ENCODE data around the gene CIT.

The CIT gene

DNA sequence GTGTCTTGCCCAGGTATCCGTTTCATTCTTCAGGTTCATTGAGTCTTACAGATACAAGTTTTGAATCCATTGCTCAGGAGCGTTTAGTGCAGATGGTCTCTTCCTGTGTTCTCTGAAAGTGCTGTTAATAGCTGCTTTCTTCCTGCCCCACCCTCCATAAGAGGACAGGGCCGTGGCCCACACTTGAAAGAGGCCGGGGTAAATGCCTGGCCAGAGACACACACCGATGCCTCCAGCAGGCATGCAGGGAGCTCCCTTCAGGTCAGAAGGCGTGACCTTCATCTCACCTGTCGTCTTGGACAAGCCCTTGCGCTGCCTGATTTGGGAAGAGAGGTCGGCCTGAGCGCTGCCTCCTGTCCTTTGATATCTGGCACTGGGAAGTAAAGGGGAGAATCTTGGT, 197.6 kb downstream of the CIT start:
- TF ChIP-seq, protein P1, sequence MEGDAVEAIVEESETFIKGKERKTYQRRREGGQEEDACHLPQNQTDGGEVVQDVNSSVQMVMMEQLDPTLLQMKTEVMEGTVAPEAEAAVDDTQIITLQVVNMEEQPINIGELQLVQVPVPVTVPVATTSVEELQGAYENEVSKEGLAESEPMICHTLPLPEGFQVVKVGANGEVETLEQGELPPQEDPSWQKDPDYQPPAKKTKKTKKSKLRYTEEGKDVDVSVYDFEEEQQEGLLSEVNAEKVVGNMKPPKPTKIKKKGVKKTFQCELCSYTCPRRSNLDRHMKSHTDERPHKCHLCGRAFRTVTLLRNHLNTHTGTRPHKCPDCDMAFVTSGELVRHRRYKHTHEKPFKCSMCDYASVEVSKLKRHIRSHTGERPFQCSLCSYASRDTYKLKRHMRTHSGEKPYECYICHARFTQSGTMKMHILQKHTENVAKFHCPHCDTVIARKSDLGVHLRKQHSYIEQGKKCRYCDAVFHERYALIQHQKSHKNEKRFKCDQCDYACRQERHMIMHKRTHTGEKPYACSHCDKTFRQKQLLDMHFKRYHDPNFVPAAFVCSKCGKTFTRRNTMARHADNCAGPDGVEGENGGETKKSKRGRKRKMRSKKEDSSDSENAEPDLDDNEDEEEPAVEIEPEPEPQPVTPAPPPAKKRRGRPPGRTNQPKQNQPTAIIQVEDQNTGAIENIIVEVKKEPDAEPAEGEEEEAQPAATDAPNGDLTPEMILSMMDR (IDR thresholded peaks at IDR 0.05; ENCODE audit: low read depth, low read length, missing control alignments), result no peak
- no peak for DNase-seq (ENCODE audit: low read depth)
- H3K4me3 ChIP-seq (ENCODE audit: low read depth, low read length), result no peak overlapping the region

GRCh38 chr12:119679081-119679480, 198.0 kb downstream of the CIT start:
- DNase-seq (ENCODE audit: low read depth), result no peak
- TF ChIP-seq, protein P1 (IDR thresholded peaks at IDR 0.05; ENCODE audit: low read depth, low read length, missing control alignments), result no peak
- no peak overlapping the region for H3K4me3 ChIP-seq (ENCODE audit: low read depth, low read length)

DNA sequence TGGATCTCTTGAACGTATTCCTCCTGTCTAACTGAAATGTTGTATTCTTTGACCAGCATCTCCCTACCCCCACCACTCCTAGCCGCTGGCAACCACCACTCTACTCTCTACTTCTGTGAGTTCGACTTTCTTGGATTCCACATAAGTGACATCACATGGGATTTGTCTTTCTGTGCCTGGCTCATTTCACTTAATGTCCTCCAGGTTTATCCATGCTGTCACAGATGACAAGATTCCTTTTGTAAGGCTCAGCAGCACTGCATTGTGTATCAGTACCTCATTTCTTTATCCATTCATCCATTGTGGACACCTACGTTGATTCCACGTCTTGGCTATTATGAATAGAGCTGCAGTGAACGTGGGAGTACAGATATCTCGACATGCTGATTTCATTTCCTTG, 198.7 kb downstream of the CIT start:
- DNase-seq (ENCODE audit: low read depth), result no peak
- TF ChIP-seq, protein P1 (IDR thresholded peaks at IDR 0.05; ENCODE audit: low read depth, low read length, missing control alignments), result no peak
- no peak overlapping the region for H3K4me3 ChIP-seq (ENCODE audit: low read depth, low read length)

GRCh38 chr12:119676573-119676972, 200.5 kb downstream of the CIT start:
- no peak for DNase-seq (ENCODE audit: low read depth)
- TF ChIP-seq, protein P1 (IDR thresholded peaks at IDR 0.05; ENCODE audit: low read depth, low read length, missing control alignments), result no peak
- H3K4me3 ChIP-seq (ENCODE audit: low read depth, low read length), result no peak overlapping the region

DNA sequence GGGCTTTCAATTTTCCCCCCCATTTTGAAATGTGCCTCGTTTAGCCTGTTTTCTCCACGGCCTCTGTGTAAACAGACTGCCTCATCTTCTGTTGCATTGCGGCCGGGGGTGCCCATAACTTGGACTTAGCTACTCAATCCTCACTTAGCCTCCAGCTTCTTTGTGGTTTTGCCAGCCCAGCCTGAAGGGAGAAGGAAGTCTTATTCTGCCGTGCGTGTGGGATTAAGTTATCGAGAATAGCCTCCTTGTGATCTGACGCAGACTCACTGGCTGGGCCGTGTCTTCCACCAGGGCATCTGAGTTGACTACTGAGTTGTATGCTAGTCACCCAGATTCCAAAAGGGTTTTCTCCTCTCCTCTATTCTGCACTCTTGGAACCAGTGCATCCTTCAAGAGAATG, 201.1 kb downstream of the CIT start:
- TF ChIP-seq, protein P1 (IDR thresholded peaks at IDR 0.05; ENCODE audit: low read depth, low read length, missing control alignments), result no peak
- H3K4me3 ChIP-seq (ENCODE audit: low read depth, low read length), result no peak overlapping the region
- no peak for DNase-seq (ENCODE audit: low read depth)

- H3K4me3 ChIP-seq (ENCODE audit: low read depth, low read length), result no peak overlapping the region
- no peak for DNase-seq (ENCODE audit: low read depth)
- TF ChIP-seq, protein P1 (IDR thresholded peaks at IDR 0.05; ENCODE audit: low read depth, low read length, missing control alignments), result no peak
Observed at GRCh38 chr12:119674560-119674959, 202.6 kb downstream of the CIT start.

GRCh38 chr12:119673634-119674033, 203.5 kb downstream of the CIT start:
- DNase-seq (ENCODE audit: low read depth), result no peak
- TF ChIP-seq, protein P1 (IDR thresholded peaks at IDR 0.05; ENCODE audit: low read depth, low read length, missing control alignments), result no peak

More at GRCh38 chr12:119673634-119674033, 203.5 kb downstream of the CIT start:
- no peak overlapping the region for H3K4me3 ChIP-seq (ENCODE audit: low read depth, low read length)
